HCT116 (cell line): Measurements from ENCODE around the gene WNT1. TPM values are rescaled to one million over a fixed set of nuclear protein-coding genes. Genes with fewer than 3 reads are reported as not detected.
A peak's percentile ranks its signal among the peaks of the same experiment; 100 is the strongest.

ENCODE experiments used
- ATAC-seq: fragments of 200-7000 bp; cut with Tn5 transposase; 2 replicates; pipeline ENCODE4 v1.9.1; 2020; ENCODE audit warnings: mild to moderate bottlenecking, moderate library complexity
- BruUV-seq: library from RNA; stranded (reverse); fragments of 400-500 nt; replicated peaks from 2 replicates; lab custom pipeline; 2021; lab: Mats Ljungman, UMichigan
- CTCF ChIA-PET: fragments of 300-600 bp; sonication (Branson Sonifier 250); formaldehyde crosslinking; loops from one replicate; lab custom pipeline; 2021; ENCODE audit warnings: antibody characterized with exemption; lab: Charles Lee
- POLR2A ChIA-PET: fragments of 300-600, 350-600 bp; sonication (Branson Sonifier 250); formaldehyde crosslinking; loops from one replicate; lab custom pipeline; 2021; ENCODE audit warnings: antibody characterized with exemption; lab: Charles Lee
- RAD21 ChIA-PET, 2 experiments: fragments of 300-600 bp; sonication (Branson Sonifier 250); formaldehyde crosslinking; loops; one replicate each; lab custom pipeline; 2023; ENCODE audit warnings: low total read pairs in 2 of 2; ENCODE audit not compliant: uncharacterized antibody in 2 of 2, unreplicated experiment in 2 of 2, low non-redundant PET in 1 of 2; lab: Charles Lee
- DNase-seq: peaks from one replicate; pipeline ENCODE4 v3.0.0-alpha.2; 2010; ENCODE audit warnings: low read depth, low spot score
- H2AFZ ChIP-seq: fragments of 200-600 bp; shearing (Covaris generic), sonication (generic); 2 replicates; pipeline ENCODE4 v1.6.1; 2017; ENCODE audit warnings: low read depth, mixed run types, mixed read lengths, antibody characterized with exemption, low read length; ENCODE audit not compliant: poor library complexity, severe bottlenecking
- H3K27ac ChIP-seq: 2 replicates; pipeline ENCODE4 v1.5.1; 2012; ENCODE audit warnings: low read depth, low read length
- H3K27me3 ChIP-seq: fragments of 200-600 bp; sonication (generic); 2 replicates; pipeline ENCODE4 v1.6.1; 2016; ENCODE audit warnings: mixed run types, low read length, mixed read lengths; ENCODE audit not compliant: insufficient read depth
- H3K36me3 ChIP-seq, 2 experiments: fragments of 200-500 bp in 1 of 2; fragments of 200-600 bp in 1 of 2; sonication (Bioruptor generic) in 1 of 2; sonication (generic) in 1 of 2; 2 replicates each; pipeline versions ENCODE4 v1.5.1 to v1.6.1; 2014 to 2016; ENCODE audit warnings: low read length in 2 of 2, inconsistent platforms in 1 of 2, mixed read lengths in 1 of 2, mixed run types in 1 of 2; ENCODE audit not compliant: insufficient read depth in 2 of 2, control insufficient read depth in 1 of 2
- H3K4me1 ChIP-seq, 2 experiments: fragments of 200-600 bp in 1 of 2; sonication (generic) in 1 of 2; 2 replicates each; pipeline versions ENCODE4 v1.5.1 to v1.6.1; 2012 to 2017; ENCODE audit warnings: low read length in 2 of 2, inconsistent platforms in 1 of 2, mild to moderate bottlenecking in 1 of 2, mixed read lengths in 1 of 2, mixed run types in 1 of 2, moderate library complexity in 1 of 2; ENCODE audit not compliant: insufficient read depth in 2 of 2, control insufficient read depth in 1 of 2
- H3K4me2 ChIP-seq: fragments of 200-600 bp; sonication (generic); 2 replicates; pipeline ENCODE4 v1.6.1; 2017; ENCODE audit warnings: mixed run types, low read length, mixed read lengths
- H3K4me3 ChIP-seq, 2 experiments: fragments of 200-600 bp in 1 of 2; sonication (generic) in 1 of 2; replicated peaks in 1 of 2; 2 replicates each; pipeline ENCODE4 v1.5.1; 2011 to 2016; ENCODE audit warnings: low read length in 2 of 2, control low read depth in 1 of 2, low read depth in 1 of 2, mild to moderate bottlenecking in 1 of 2, mixed read lengths in 1 of 2, mixed run types in 1 of 2
- H3K79me2 ChIP-seq: fragments of 200-600 bp; sonication (generic); 2 replicates; pipeline ENCODE4 v1.6.1; 2017; ENCODE audit warnings: mild to moderate bottlenecking, mixed run types, low read length, moderate library complexity, mixed read lengths; ENCODE audit not compliant: insufficient read depth
- H3K9ac ChIP-seq: fragments of 200-600 bp; sonication (generic); 2 replicates; pipeline ENCODE4 v1.6.1; 2016; ENCODE audit warnings: low read length, mixed read lengths
- H3K9me2 ChIP-seq: fragments of 200-600 bp; sonication (generic), shearing (Covaris generic); 2 replicates; pipeline ENCODE4 v1.6.1; 2017; ENCODE audit warnings: mixed run types, mild to moderate bottlenecking, moderate library complexity; ENCODE audit not compliant: insufficient read depth
- H3K9me3 ChIP-seq, 2 experiments: fragments of 200-500 bp in 1 of 2; fragments of 200-600 bp in 1 of 2; sonication (Bioruptor generic) in 1 of 2; sonication (generic) in 1 of 2; 2 replicates each; pipeline ENCODE4 v1.6.1; 2014 to 2017; ENCODE audit warnings: low read length in 2 of 2, mixed read lengths in 2 of 2, inconsistent platforms in 1 of 2, low read depth in 1 of 2, mild to moderate bottlenecking in 1 of 2, mixed run types in 1 of 2, moderate library complexity in 1 of 2; ENCODE audit not compliant: control insufficient read depth in 1 of 2, insufficient read depth in 1 of 2
- H4K20me1 ChIP-seq: fragments of 200-600 bp; sonication (generic), shearing (Covaris generic); 2 replicates; pipeline ENCODE4 v1.6.1; 2017; ENCODE audit warnings: mixed run types, mild to moderate bottlenecking, moderate library complexity; ENCODE audit not compliant: insufficient read depth
- CBX3 ChIP-seq: IDR thresholded peaks from 2 replicates; pipeline ENCODE4 v1.6.1; 2012; ENCODE audit warnings: low read depth
- CEBPB ChIP-seq: IDR thresholded peaks from 2 replicates; pipeline ENCODE4 v1.6.1; 2012; ENCODE audit warnings: low read depth
- ELF1 ChIP-seq: IDR thresholded peaks from 2 replicates; pipeline ENCODE4 v1.6.1; 2012; ENCODE audit warnings: low read depth, borderline replicate concordance
- EZH2 ChIP-seq: fragments of 200-600 bp; sonication (generic); IDR thresholded peaks from 2 replicates; pipeline ENCODE4 v1.6.1; 2017; ENCODE audit warnings: antibody characterized with exemption, mixed run types
- EZH2phosphoT487 ChIP-seq: fragments of 200-600 bp; IDR thresholded peaks from 2 replicates; pipeline ENCODE4 v1.6.1; 2018; ENCODE audit warnings: antibody characterized with exemption, borderline replicate concordance
- JUND ChIP-seq: IDR thresholded peaks from 2 replicates; pipeline ENCODE4 v1.6.1; 2012
- POLR2A ChIP-seq: IDR thresholded peaks from 2 replicates; pipeline ENCODE4 v1.7.0; 2011; ENCODE audit warnings: borderline replicate concordance; ENCODE audit not compliant: insufficient read depth, insufficient read length; ENCODE audit errors: extremely low read depth
- RAD21 ChIP-seq: IDR thresholded peaks from 2 replicates; pipeline ENCODE4 v1.6.1; 2012; ENCODE audit warnings: low read depth, mild to moderate bottlenecking
- SP1 ChIP-seq: IDR thresholded peaks from 2 replicates; pipeline ENCODE4 v1.6.1; 2012; ENCODE audit warnings: low read depth
- SRF ChIP-seq: IDR thresholded peaks from 2 replicates; pipeline ENCODE4 v1.6.1; 2012; ENCODE audit warnings: low read depth
- TCF7L2 ChIP-seq: IDR thresholded peaks from 2 replicates; pipeline ENCODE4 v1.7.0; 2011; ENCODE audit warnings: borderline replicate concordance, inconsistent platforms; ENCODE audit not compliant: insufficient read depth, insufficient read length; ENCODE audit errors: extremely low read depth
- YY1 ChIP-seq: IDR thresholded peaks from 2 replicates; pipeline ENCODE4 v1.6.1; 2011; ENCODE audit warnings: low read length, low read depth, moderate library complexity, mild to moderate bottlenecking; ENCODE audit not compliant: insufficient replicate concordance; ENCODE audit errors: extremely low read depth
- ZFX ChIP-seq: fragments of 450-650 bp; IDR thresholded peaks from 2 replicates; pipeline ENCODE4 v1.6.1; 2017
- ZNF274 ChIP-seq: fragments of 200-500 bp; sonication (Bioruptor generic); IDR thresholded peaks from 2 replicates; pipeline ENCODE4 v1.6.1; 2014; ENCODE audit warnings: mild to moderate bottlenecking, low read depth, low read length, inconsistent platforms
- intact Hi-C: fragments of 100-400 bp; cut with micrococcal nuclease; formaldehyde crosslinking; loops from 2 replicates; pipeline ENCODE4 v1.10.0; 2022
- total RNA-seq: library from RNA; stranded (reverse); gene quantifications from one replicate; pipeline ENCODE4 v1.2.1, GENCODE V29; 2021; ENCODE audit not compliant: unreplicated experiment
- TF ChIP-seq, protein P1 (sequence below), 3 experiments: fragments of 200-600 bp in 1 of 3; sonication (generic) in 1 of 3; IDR thresholded peaks in 2 of 3; conservative IDR thresholded peaks in 1 of 3; 2 replicates each; pipeline ENCODE4 v1.5.1; 2012 to 2017; ENCODE audit warnings: low read depth in 2 of 3, low read length in 2 of 3, antibody characterized with exemption in 1 of 3, borderline replicate concordance in 1 of 3, control low read depth in 1 of 3, mild to moderate bottlenecking in 1 of 3, mixed read lengths in 1 of 3, mixed run types in 1 of 3, moderate library complexity in 1 of 3; ENCODE audit not compliant: insufficient read depth in 1 of 3
- TF ChIP-seq, protein P2 (sequence below): IDR thresholded peaks from 2 replicates; pipeline ENCODE4 v1.6.1; 2012
- TF ChIP-seq, protein P3 (sequence below): IDR thresholded peaks from 2 replicates; pipeline ENCODE4 v1.6.1; 2012; ENCODE audit warnings: low read depth
- TF ChIP-seq, protein P4 (sequence below): IDR thresholded peaks from 2 replicates; pipeline ENCODE4 v1.6.1; 2011; ENCODE audit warnings: mild to moderate bottlenecking, low read length, moderate library complexity; ENCODE audit not compliant: insufficient replicate concordance; ENCODE audit errors: extremely low read depth

Gene WNT1
- total RNA-seq, 1 experiment from 2014 or later = not detected

DNA sequence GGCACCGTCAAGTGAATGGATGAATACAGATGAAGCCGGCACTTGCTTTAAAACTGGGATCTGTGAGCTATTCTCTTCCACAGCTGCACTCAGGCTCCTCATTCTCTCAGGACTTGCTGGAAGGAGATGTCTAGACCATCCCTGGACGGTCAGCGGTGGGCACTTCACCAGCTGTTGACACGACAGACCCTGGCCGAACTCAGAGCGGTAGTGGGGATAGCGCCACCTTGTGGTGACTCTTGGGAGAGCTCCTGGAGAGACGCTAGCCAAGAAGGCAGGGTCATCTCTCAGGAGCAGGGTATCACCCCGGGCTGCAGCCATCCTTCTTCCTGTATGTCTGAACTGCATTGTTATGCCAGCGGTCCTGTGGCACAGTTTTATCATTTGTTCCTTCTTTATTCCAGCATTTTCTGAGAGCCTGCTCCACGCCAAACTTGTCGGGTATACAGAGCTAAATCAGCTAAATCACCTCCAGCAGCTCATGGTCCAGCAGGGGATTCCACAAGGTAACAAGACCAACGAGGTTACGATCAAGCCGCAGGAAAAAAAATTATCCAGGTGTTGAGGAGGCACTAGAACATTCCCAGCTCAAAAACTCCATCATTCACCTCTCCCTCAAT is 10.0 kb downstream of the WNT1 start:
- TF ChIP-seq, protein P1, sequence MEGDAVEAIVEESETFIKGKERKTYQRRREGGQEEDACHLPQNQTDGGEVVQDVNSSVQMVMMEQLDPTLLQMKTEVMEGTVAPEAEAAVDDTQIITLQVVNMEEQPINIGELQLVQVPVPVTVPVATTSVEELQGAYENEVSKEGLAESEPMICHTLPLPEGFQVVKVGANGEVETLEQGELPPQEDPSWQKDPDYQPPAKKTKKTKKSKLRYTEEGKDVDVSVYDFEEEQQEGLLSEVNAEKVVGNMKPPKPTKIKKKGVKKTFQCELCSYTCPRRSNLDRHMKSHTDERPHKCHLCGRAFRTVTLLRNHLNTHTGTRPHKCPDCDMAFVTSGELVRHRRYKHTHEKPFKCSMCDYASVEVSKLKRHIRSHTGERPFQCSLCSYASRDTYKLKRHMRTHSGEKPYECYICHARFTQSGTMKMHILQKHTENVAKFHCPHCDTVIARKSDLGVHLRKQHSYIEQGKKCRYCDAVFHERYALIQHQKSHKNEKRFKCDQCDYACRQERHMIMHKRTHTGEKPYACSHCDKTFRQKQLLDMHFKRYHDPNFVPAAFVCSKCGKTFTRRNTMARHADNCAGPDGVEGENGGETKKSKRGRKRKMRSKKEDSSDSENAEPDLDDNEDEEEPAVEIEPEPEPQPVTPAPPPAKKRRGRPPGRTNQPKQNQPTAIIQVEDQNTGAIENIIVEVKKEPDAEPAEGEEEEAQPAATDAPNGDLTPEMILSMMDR (IDR thresholded peaks at IDR 0.05 in 2 of 3, conservative IDR thresholded peaks at IDR 0.05 in 1 of 3; ENCODE audit: borderline replicate concordance in 1 of 3, insufficient read depth in 1 of 3, low read depth in 2 of 3, low read length in 2 of 3) = peak; percentile 58 to 95 (median 95); a peak in 5 of 6 replicates
- TF ChIP-seq ZNF274 (no peak), JUND (no peak), POLR2A (no peak), SRF (no peak), RAD21 (peak; percentile 48), SP1 (no peak), ELF1 (no peak), ZFX (no peak), YY1 (no peak), TCF7L2 (no peak), EZH2phosphoT487 (no peak), CBX3 (no peak), CEBPB (no peak), EZH2 (no peak)
- TF ChIP-seq, protein P2, sequence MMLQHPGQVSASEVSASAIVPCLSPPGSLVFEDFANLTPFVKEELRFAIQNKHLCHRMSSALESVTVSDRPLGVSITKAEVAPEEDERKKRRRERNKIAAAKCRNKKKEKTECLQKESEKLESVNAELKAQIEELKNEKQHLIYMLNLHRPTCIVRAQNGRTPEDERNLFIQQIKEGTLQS = no peak
- TF ChIP-seq, protein P3, sequence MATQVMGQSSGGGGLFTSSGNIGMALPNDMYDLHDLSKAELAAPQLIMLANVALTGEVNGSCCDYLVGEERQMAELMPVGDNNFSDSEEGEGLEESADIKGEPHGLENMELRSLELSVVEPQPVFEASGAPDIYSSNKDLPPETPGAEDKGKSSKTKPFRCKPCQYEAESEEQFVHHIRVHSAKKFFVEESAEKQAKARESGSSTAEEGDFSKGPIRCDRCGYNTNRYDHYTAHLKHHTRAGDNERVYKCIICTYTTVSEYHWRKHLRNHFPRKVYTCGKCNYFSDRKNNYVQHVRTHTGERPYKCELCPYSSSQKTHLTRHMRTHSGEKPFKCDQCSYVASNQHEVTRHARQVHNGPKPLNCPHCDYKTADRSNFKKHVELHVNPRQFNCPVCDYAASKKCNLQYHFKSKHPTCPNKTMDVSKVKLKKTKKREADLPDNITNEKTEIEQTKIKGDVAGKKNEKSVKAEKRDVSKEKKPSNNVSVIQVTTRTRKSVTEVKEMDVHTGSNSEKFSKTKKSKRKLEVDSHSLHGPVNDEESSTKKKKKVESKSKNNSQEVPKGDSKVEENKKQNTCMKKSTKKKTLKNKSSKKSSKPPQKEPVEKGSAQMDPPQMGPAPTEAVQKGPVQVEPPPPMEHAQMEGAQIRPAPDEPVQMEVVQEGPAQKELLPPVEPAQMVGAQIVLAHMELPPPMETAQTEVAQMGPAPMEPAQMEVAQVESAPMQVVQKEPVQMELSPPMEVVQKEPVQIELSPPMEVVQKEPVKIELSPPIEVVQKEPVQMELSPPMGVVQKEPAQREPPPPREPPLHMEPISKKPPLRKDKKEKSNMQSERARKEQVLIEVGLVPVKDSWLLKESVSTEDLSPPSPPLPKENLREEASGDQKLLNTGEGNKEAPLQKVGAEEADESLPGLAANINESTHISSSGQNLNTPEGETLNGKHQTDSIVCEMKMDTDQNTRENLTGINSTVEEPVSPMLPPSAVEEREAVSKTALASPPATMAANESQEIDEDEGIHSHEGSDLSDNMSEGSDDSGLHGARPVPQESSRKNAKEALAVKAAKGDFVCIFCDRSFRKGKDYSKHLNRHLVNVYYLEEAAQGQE = no peak
- TF ChIP-seq, protein P4, sequence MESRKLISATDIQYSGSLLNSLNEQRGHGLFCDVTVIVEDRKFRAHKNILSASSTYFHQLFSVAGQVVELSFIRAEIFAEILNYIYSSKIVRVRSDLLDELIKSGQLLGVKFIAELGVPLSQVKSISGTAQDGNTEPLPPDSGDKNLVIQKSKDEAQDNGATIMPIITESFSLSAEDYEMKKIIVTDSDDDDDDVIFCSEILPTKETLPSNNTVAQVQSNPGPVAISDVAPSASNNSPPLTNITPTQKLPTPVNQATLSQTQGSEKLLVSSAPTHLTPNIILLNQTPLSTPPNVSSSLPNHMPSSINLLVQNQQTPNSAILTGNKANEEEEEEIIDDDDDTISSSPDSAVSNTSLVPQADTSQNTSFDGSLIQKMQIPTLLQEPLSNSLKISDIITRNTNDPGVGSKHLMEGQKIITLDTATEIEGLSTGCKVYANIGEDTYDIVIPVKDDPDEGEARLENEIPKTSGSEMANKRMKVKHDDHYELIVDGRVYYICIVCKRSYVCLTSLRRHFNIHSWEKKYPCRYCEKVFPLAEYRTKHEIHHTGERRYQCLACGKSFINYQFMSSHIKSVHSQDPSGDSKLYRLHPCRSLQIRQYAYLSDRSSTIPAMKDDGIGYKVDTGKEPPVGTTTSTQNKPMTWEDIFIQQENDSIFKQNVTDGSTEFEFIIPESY = no peak
- Histone ChIP-seq H3K79me2 (no peaks in the 10 kb centered on the region), H4K20me1 (no peaks in the 10 kb centered on the region), H3K9ac (no peak overlapping the region), H3K27ac (no peak overlapping the region), H3K27me3 (0 out of 2 replicates have a peak, but pooled peaks cover 5% of the 10 kb centered on the region), H3K4me3 (no peak overlapping the region), H2AFZ (peak overlapping the region; percentile 39), H3K9me3 (no peaks in the 10 kb centered on the region), H3K4me1 (peaks cover 0 to 14% of the 10 kb centered on the region in 2 experiments; a peak in 3 of 4 replicates), H3K4me2 (peak overlapping the region; percentile 35), H3K9me2 (no peaks in the 10 kb centered on the region), H3K36me3 (no peaks in the 10 kb centered on the region)
- ChIA-PET POLR2A (interaction anchor here (0.6 to 1.3 kb wide), 4 partner anchors 10 to 135 kb away, joined by 3 to 5 read pairs (median 3); partner anchors contain the start of gene WNT1), CTCF (interaction anchor here (0.6 to 2.4 kb wide), 27 partner anchors 8 to 237 kb away, joined by 3 to 47 read pairs (median 4); partner anchors contain the start of genes ARF3, CACNB3, DDN and DDX23), RAD21 (interaction anchor here (1.0 to 1.6 kb wide), 4 partner anchors 31 to 173 kb away, joined by 3 to 7 read pairs (median 4); partner anchors contain the start of gene ARF3 (in 1 of the 2))
- no TSS peak for BruUV-seq
- ATAC-seq (peak; percentile 92), DNase-seq (no peak)
- intact Hi-C loops = no loop called here
